Transverse colon (tissue), 4 donors: ENCODE measurements around the gene VWF. TPM values are rescaled to one million over a fixed set of nuclear protein-coding genes. Genes with fewer than 3 reads are reported as not detected.

ENCODE experiments used
- DNase-seq: peaks from one replicate; pipeline ENCODE4 v3.0.0-alpha.2; 2019
- H3K27ac ChIP-seq, 4 donors: fragments of 200-600 bp; sonication (generic); 2 replicates each; pipeline ENCODE4 v1.5.1; 2016 to 2018; ENCODE audit warnings: inconsistent platforms in 4 of 4
- H3K27me3 ChIP-seq: fragments of 200-600 bp; sonication (generic); 2 replicates; pipeline ENCODE4 v1.5.1; 2017; ENCODE audit warnings: inconsistent platforms
- H3K36me3 ChIP-seq, 4 donors: fragments of 200-600 bp; sonication (generic); 2 replicates each; pipeline ENCODE4 v1.5.1; 2017 to 2019; ENCODE audit warnings: inconsistent platforms in 4 of 4
- H3K4me1 ChIP-seq, 4 donors: fragments of 200-600 bp; sonication (generic); 2 replicates each; pipeline ENCODE4 v1.5.1; 2017 to 2020; ENCODE audit warnings: inconsistent platforms in 4 of 4
- H3K4me3 ChIP-seq, 4 donors: fragments of 200-600 bp; sonication (generic); 1 replicate in 1 of 4; 2 replicates in 3 of 4; pipeline versions ENCODE4 v1.5.1 to v1.6.1; 2017 to 2019; ENCODE audit warnings: inconsistent platforms in 4 of 4
- H3K9me3 ChIP-seq, 2 donors: fragments of 200-600 bp; sonication (generic); 2 replicates each; pipeline ENCODE4 v1.5.1; 2017 to 2019; ENCODE audit warnings: inconsistent platforms in 2 of 2
- CTCF ChIP-seq, 5 experiments: fragments of 200-600 bp in 3 of 5; fragments of 450-650 bp in 2 of 5; sonication (generic) in 3 of 5; IDR thresholded peaks; 1 replicate in 2 of 5; 2 replicates in 3 of 5; pipeline ENCODE4 v1.5.1; 2016 to 2017; ENCODE audit warnings: antibody characterized with exemption in 5 of 5, inconsistent platforms in 3 of 5, mild to moderate bottlenecking in 2 of 5, moderate library complexity in 1 of 5
- EP300 ChIP-seq: sonication (generic); formaldehyde crosslinking; IDR thresholded peaks from one replicate; pipeline ENCODE4 v1.6.1; 2017; ENCODE audit warnings: antibody characterized with exemption, low read depth
- POLR2A ChIP-seq: fragments of 450-650 bp; IDR thresholded peaks from one replicate; pipeline ENCODE4 v1.6.1; 2016; ENCODE audit warnings: antibody characterized with exemption, mild to moderate bottlenecking, moderate library complexity
- POLR2AphosphoS5 ChIP-seq, 3 donors: sonication (generic); formaldehyde crosslinking; IDR thresholded peaks; one replicate each; pipeline ENCODE4 v1.6.1; 2016; ENCODE audit warnings: antibody characterized with exemption in 3 of 3
- WGBS, 2 donors: methylation state at CpG; one replicate each; pipeline ENCODE4 v1.1.5; 2018; ENCODE audit warnings: low coverage in 1 of 2; 5-methylcytosine and 5-hydroxymethylcytosine counted together
- in situ Hi-C, 4 donors: fragments of 200-750 bp; cut with MboI; loops; one replicate each; pipeline versions ENCODE4 v1.15.0 to v1.15.1; 2017; ENCODE audit warnings: low sequenced_read_pairs in 3 of 4, low pct_ligation_motif_present in 1 of 4, low pct_unique_long_range_greater_than_20kb in 1 of 4
- intact Hi-C: fragments of 100-400 bp; cut with DNase I; formaldehyde crosslinking; loops from one replicate; pipeline ENCODE4 v1.15.1; 2023; ENCODE audit warnings: low total_unique reads
- total RNA-seq, 4 donors: library from RNA; depleted of rRNA; stranded (reverse); fragments of >200 nt; gene quantifications; one replicate each; pipeline ENCODE4 v1.1.0, GENCODE V29; 2016

The VWF gene
- total RNA-seq, 4 donors from 2014 or later, result 31.3 to 71.2 (median 51.5) TPM

GRCh38 chr12:6065863-6066199, 58.6 kb downstream of the VWF start:
- in situ Hi-C loops, result loop anchor here (10.0 to 25.0 kb wide), 6 partner anchors 109 to 219 kb away; no protein-coding TSS in a partner anchor
- H3K4me1 ChIP-seq, result peaks cover 0 to 6% (median 0%) of the 10 kb centered on the region in 4 donors
- no peak overlapping the region for H3K4me3 ChIP-seq
- H3K36me3 ChIP-seq, result no peaks in the 10 kb centered on the region
- no peaks in the 10 kb centered on the region for H3K9me3 ChIP-seq
- no peak for TF ChIP-seq EP300
- TF ChIP-seq POLR2A, result no peak
- TF ChIP-seq POLR2AphosphoS5 (IDR thresholded peaks at IDR 0.05), result no peak
- no peak for TF ChIP-seq CTCF (IDR thresholded peaks at IDR 0.05)
- intact Hi-C loops, result loop anchor here (2.0 kb wide), 1 partner anchor 219 kb away; no protein-coding TSS in a partner anchor
- no peaks in the 10 kb centered on the region for H3K27me3 ChIP-seq
- WGBS, 2 donors, result 76% methylated on average over 5 of the region's 5 CpGs; no CpG with 5 or more reads in 1 of the 2 donors
- no peak overlapping the region for H3K27ac ChIP-seq
- DNase-seq, result no peak

DNA sequence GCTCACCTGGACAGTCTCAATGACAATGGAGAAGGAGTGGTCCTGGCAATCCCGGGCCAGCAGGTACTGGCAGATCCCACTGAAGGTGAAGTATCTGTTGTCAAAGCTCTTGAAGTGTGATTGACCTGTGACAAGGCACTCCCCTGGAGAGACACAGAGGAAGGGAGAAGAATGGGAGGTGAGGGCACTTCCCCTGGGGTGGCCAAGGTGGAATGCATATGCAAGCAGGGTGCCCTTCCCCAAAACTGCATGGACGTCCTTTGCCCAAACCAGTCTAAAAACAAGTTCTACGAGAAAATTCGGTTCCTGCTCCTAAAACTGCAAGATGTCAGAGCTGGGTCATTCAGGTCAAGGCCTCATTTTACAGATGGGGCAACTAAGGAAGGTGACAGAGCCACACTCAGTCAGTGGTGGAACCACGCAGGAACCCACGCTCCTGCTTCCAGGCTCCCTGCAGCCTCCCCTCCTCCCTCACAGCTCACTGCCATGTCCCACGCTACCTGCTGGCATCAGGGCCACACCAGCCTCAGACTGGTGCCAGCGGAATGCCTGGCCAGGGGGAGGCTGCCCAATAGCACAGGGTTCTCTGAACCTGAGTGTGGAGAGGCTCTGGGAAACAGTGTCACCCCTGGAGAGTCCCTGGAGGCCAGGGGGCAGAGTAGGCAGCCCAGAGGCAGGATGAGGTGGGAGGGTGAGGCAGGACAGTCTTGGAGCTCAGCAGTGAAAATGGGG, 59.2 kb downstream of the VWF start:
- intact Hi-C loops (no loop called here), in situ Hi-C loops (loop anchor here (10.0 to 25.0 kb wide), 6 partner anchors 110 to 220 kb away; no protein-coding TSS in a partner anchor)
- WGBS, 2 donors, result 76% methylated on average over 8 of the region's 8 CpGs; no CpG with 5 or more reads in 1 of the 2 donors
- Histone ChIP-seq H3K9me3 (no peaks in the 10 kb centered on the region), H3K36me3 (no peaks in the 10 kb centered on the region), H3K4me1 (peaks cover 0 to 6% (median 0%) of the 10 kb centered on the region in 4 donors), H3K4me3 (no peak overlapping the region), H3K27ac (no peak overlapping the region), H3K27me3 (no peaks in the 10 kb centered on the region)
- DNase-seq, result no peak
- TF ChIP-seq EP300, result no peak

GRCh38 chr12:6062757-6063735, 61.4 kb downstream of the VWF start:
- TF ChIP-seq CTCF (IDR thresholded peaks at IDR 0.05) (peak; percentile 90 to 96 (median 93)), EP300 (no peak), POLR2AphosphoS5 (IDR thresholded peaks at IDR 0.05) (no peak)
- H3K27me3 ChIP-seq, result no peaks in the 10 kb centered on the region
- no peaks in the 10 kb centered on the region for H3K4me1 ChIP-seq
- in situ Hi-C loops, result loop anchor here (5.0 to 25.0 kb wide), 8 partner anchors 112 to 224 kb away; no protein-coding TSS in a partner anchor
- no peaks in the 10 kb centered on the region for H3K9me3 ChIP-seq
- H3K36me3 ChIP-seq, result no peaks in the 10 kb centered on the region
- WGBS, 2 donors, result 48 to 54% methylated on average over 2 to 13 of the region's 20 CpGs
- intact Hi-C loops, result loop anchor here (5.0 kb wide), 1 partner anchor 124 kb away; no protein-coding TSS in a partner anchor
- peak; percentile 58 for DNase-seq
- no peak overlapping the region for H3K27ac ChIP-seq
- no peak overlapping the region for H3K4me3 ChIP-seq

- H3K4me1 ChIP-seq, result no peaks in the 10 kb centered on the region
- no peaks in the 10 kb centered on the region for H3K36me3 ChIP-seq
- H3K4me3 ChIP-seq, result no peak overlapping the region
- intact Hi-C loops, result loop anchor here (5.0 kb wide), 1 partner anchor 125 kb away; no protein-coding TSS in a partner anchor
- H3K9me3 ChIP-seq, result no peaks in the 10 kb centered on the region
- 86% methylated on average over 3 of the region's 3 CpGs; no CpG with 5 or more reads in 1 of the 2 donors for WGBS, 2 donors
- no peak overlapping the region for H3K27ac ChIP-seq
- in situ Hi-C loops, result loop anchor here (5.0 to 25.0 kb wide), 8 partner anchors 112 to 225 kb away; no protein-coding TSS in a partner anchor
- no peak for TF ChIP-seq CTCF (IDR thresholded peaks at IDR 0.05)
- TF ChIP-seq EP300, result no peak
- TF ChIP-seq POLR2A, result no peak
- TF ChIP-seq POLR2AphosphoS5 (IDR thresholded peaks at IDR 0.05), result no peak
- peaks cover 4% of the 10 kb centered on the region for H3K27me3 ChIP-seq
- no peak for DNase-seq
Measured at GRCh38 chr12:6062395-6062756, 62.1 kb downstream of the VWF start.
